Measurements from ENCODE around the gene GLI3.

- no peak for TF ChIP-seq CTCF (IDR thresholded peaks at IDR 0.05)
- TF ChIP-seq EP300 (IDR thresholded peaks at IDR 0.05) = no peak
- TF ChIP-seq POLR2A (IDR thresholded peaks at IDR 0.05) = no peak
These were observed 75.9 kb downstream of the GLI3 start for GRCh38 chr7:42161110-42161509.

Measured in tibial nerve (tissue), 4 donors.